Transverse colon (tissue), 3 donors: ENCODE results near the gene RNF121.

Source experiments
- CTCF ChIP-seq, 5 experiments: fragments of 200-600 bp in 3 of 5; fragments of 450-650 bp in 2 of 5; sonication (generic) in 3 of 5; IDR thresholded peaks; 1 replicate in 2 of 5; 2 replicates in 3 of 5; pipeline ENCODE4 v1.5.1; 2016 to 2017; ENCODE audit warnings: antibody characterized with exemption in 5 of 5, inconsistent platforms in 3 of 5, mild to moderate bottlenecking in 2 of 5, moderate library complexity in 1 of 5
- EP300 ChIP-seq: sonication (generic); formaldehyde crosslinking; IDR thresholded peaks from one replicate; pipeline ENCODE4 v1.6.1; 2017; ENCODE audit warnings: antibody characterized with exemption, low read depth
- POLR2A ChIP-seq: fragments of 450-650 bp; IDR thresholded peaks from one replicate; pipeline ENCODE4 v1.6.1; 2016; ENCODE audit warnings: antibody characterized with exemption, mild to moderate bottlenecking, moderate library complexity

DNA sequence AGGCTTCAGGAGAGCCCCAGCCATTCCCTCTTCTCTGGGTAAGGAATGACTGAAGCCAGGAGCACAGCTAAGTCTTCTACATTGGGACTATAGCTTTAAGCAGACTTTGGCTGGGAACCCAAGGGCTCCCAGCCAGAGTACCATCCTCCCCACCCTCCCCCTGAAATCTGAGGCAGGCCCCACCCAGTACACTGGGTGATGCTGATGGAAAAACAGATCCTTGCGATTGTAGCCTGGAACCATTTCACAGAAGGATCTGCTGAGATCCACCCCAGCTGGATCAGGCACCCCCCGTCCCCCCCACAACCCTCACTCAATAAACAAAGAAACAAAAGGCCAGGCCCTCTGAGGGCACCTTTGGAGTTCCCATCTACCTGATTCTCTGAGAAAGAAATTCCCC, 109.6 kb downstream of the RNF121 start:
- no peak for TF ChIP-seq CTCF (IDR thresholded peaks at IDR 0.05)
- TF ChIP-seq EP300, result no peak
- no peak for TF ChIP-seq POLR2A
